Measurements from ENCODE around the gene PRIM2. TPM values are rescaled to one million over a fixed set of nuclear protein-coding genes. Genes with fewer than 3 reads are reported as not detected.
"Not testable (repeated sequence)": the region's sequence is repeated elsewhere in the genome, so short reads cannot be mapped to it uniquely, and the experiment has no call there.

PRIM2 gene
- total and polyA plus RNA-seq, 9 of the 15 experiments (the other 6 are each of a cell fraction or from before 2014, with no cell fraction given) = 19.8 to 57.5 (median 33.4) TPM

DNA sequence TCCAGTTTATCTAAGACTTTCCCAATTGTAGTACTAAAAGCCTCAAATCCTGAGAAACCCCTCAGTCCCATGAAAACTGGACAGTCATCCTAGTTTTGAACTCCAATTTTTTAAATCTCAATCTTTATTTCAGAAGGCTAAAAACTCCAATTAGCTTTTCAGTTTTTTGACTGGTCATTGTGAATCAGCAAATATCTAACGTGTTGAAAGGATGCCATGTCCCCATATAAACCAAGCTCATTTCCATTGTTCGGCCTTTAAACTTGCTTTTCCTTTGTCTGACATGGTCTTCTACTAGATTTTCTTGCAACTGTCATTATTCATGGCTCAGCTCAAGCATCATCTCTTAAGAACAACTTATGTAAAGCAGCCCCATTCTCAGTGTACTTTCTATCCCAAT, 342.4 kb downstream of the PRIM2 start:
- BruUV-seq (replicated peaks) = not testable (repeated sequence)

DNA sequence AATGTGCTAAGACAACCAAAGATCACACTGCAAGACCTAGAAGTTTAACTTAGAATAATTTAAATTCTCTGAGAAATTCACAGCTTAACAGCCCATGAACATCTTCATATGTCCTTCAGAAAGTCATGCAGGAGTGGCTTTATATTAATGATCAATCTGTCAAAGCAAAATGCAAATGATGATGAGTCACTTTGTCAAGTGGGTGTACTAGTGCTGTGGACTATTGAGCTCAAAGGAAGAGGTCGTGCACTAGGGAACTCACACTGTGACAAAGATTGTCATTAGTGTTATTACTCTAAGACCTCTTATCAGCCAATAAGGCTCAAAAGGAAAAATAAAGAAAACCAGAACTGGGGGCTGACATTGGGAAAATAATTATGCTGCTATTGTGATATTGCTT, 343.5 kb downstream of the PRIM2 start:
- H3K4me2 ChIP-seq (ENCODE audit: insufficient read depth, low read length); H3K9ac ChIP-seq (ENCODE audit: insufficient read depth in 1 of 2, low read depth in 2 of 2, low read length in 2 of 2); H3K4me1 ChIP-seq (replicated peaks in 1 of 2; ENCODE audit: control insufficient read depth in 2 of 2, insufficient read depth in 2 of 2, low read length in 2 of 2); BruUV-seq (replicated peaks); in situ Hi-C loops (cut with MboI); intact Hi-C loops (cut with micrococcal nuclease); CTCF ChIA-PET (ENCODE audit: low intra/inter-chr PET ratio); POLR2A ChIA-PET; H3K36me3 ChIP-seq (ENCODE audit: control insufficient read depth, insufficient read depth, low read length); H4K20me1 ChIP-seq (replicated peaks; ENCODE audit: control insufficient read depth, insufficient read depth, low read length); FAIRE-seq; H3K4me3 ChIP-seq; H3K9me1 ChIP-seq (ENCODE audit: control insufficient read depth, insufficient read depth, low read length); DNase-seq (ENCODE audit: extremely low read depth in 1 of 4, low spot score in 3 of 4); H3K27me3 ChIP-seq (ENCODE audit: control insufficient read depth in 2 of 2, insufficient read depth in 2 of 2, low read length in 2 of 2); H3K27ac ChIP-seq (ENCODE audit: extremely low read depth, low read depth, low read length); H2AFZ ChIP-seq (ENCODE audit: low read depth, low read length); H3K9me3 ChIP-seq (replicated peaks; ENCODE audit: control insufficient read depth, insufficient read depth, low read depth, low read length); ATAC-seq; H3K79me2 ChIP-seq (ENCODE audit: control insufficient read depth, insufficient read depth, low read length): not testable (repeated sequence)
- WGBS (ENCODE audit: insufficient coverage, low coverage, missing lambda C conversion rate) = 0% methylated on average over 1 of the region's 1 CpG

More for the DNA sequence above, 342.4 kb downstream of the PRIM2 start:
- ATAC-seq; DNase-seq (ENCODE audit: extremely low read depth in 1 of 4, low spot score in 3 of 4); CTCF ChIA-PET (ENCODE audit: low intra/inter-chr PET ratio); H3K9ac ChIP-seq (ENCODE audit: insufficient read depth in 1 of 2, low read depth in 2 of 2, low read length in 2 of 2); H3K9me1 ChIP-seq (ENCODE audit: control insufficient read depth, insufficient read depth, low read length); H3K27ac ChIP-seq (ENCODE audit: extremely low read depth, low read depth, low read length); FAIRE-seq; H3K27me3 ChIP-seq (ENCODE audit: control insufficient read depth in 2 of 2, insufficient read depth in 2 of 2, low read length in 2 of 2); H2AFZ ChIP-seq (ENCODE audit: low read depth, low read length); H3K9me3 ChIP-seq (replicated peaks; ENCODE audit: control insufficient read depth, insufficient read depth, low read depth, low read length); H3K79me2 ChIP-seq (ENCODE audit: control insufficient read depth, insufficient read depth, low read length); H3K4me2 ChIP-seq (ENCODE audit: insufficient read depth, low read length); intact Hi-C loops (cut with micrococcal nuclease); H3K4me3 ChIP-seq; H3K4me1 ChIP-seq (replicated peaks in 1 of 2; ENCODE audit: control insufficient read depth in 2 of 2, insufficient read depth in 2 of 2, low read length in 2 of 2); H3K36me3 ChIP-seq (ENCODE audit: control insufficient read depth, insufficient read depth, low read length); POLR2A ChIA-PET; H4K20me1 ChIP-seq (replicated peaks; ENCODE audit: control insufficient read depth, insufficient read depth, low read length); in situ Hi-C loops (cut with MboI): not testable (repeated sequence)
- peak; percentile 56 for TF ChIP-seq NFE2 (IDR thresholded peaks at IDR 0.05; ENCODE audit: low read depth)
- TF ChIP-seq ZNF316 (IDR thresholded peaks at IDR 0.05) = peak; percentile 83
- TF ChIP-seq C11orf30 (IDR thresholded peaks at IDR 0.05; ENCODE audit: low read depth) = peak; percentile 86
- TF ChIP-seq MAFG (tag; conservative IDR thresholded peaks at IDR 0.05) = peak; percentile 69
- TF ChIP-seq MEIS2 (IDR thresholded peaks at IDR 0.05; ENCODE audit: partially characterized antibody) = peak; percentile 9
- WGBS (ENCODE audit: insufficient coverage, low coverage, missing lambda C conversion rate) = 0% methylated on average over 2 of the region's 2 CpGs

DNA sequence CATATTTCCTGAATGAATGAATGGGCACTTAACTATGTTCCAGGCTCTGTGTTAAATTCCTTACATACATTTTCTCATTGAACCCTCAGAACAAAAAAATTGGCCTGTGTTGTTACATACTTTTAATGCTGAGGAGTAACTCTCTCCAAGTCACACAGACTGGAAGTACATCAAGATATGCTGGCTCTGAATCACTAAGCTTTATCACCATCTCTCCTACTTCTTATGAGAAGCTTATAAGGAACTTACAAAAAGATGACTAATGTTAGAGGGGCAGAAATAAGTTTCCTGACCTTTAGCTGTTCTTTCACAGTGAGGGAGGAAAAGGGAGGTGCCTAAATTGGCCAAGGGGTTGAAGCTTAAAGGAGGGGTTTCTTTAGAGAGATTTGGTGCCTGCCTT, 350.7 kb downstream of the PRIM2 start:
- H3K27me3 ChIP-seq (ENCODE audit: control insufficient read depth in 2 of 2, insufficient read depth in 2 of 2, low read length in 2 of 2); H3K4me2 ChIP-seq (ENCODE audit: insufficient read depth, low read length); POLR2A ChIA-PET; BruUV-seq (replicated peaks); FAIRE-seq; H4K20me1 ChIP-seq (replicated peaks; ENCODE audit: control insufficient read depth, insufficient read depth, low read length); H2AFZ ChIP-seq (ENCODE audit: low read depth, low read length); H3K9me1 ChIP-seq (ENCODE audit: control insufficient read depth, insufficient read depth, low read length); DNase-seq (ENCODE audit: extremely low read depth in 1 of 4, low spot score in 3 of 4); H3K9ac ChIP-seq (ENCODE audit: insufficient read depth in 1 of 2, low read depth in 2 of 2, low read length in 2 of 2); in situ Hi-C loops (cut with MboI); H3K4me1 ChIP-seq (replicated peaks in 1 of 2; ENCODE audit: control insufficient read depth in 2 of 2, insufficient read depth in 2 of 2, low read length in 2 of 2); intact Hi-C loops (cut with micrococcal nuclease); CTCF ChIA-PET (ENCODE audit: low intra/inter-chr PET ratio); H3K79me2 ChIP-seq (ENCODE audit: control insufficient read depth, insufficient read depth, low read length); H3K4me3 ChIP-seq; H3K36me3 ChIP-seq (ENCODE audit: control insufficient read depth, insufficient read depth, low read length); H3K9me3 ChIP-seq (replicated peaks; ENCODE audit: control insufficient read depth, insufficient read depth, low read depth, low read length); ATAC-seq; H3K27ac ChIP-seq (ENCODE audit: extremely low read depth, low read depth, low read length): not testable (repeated sequence)

DNA sequence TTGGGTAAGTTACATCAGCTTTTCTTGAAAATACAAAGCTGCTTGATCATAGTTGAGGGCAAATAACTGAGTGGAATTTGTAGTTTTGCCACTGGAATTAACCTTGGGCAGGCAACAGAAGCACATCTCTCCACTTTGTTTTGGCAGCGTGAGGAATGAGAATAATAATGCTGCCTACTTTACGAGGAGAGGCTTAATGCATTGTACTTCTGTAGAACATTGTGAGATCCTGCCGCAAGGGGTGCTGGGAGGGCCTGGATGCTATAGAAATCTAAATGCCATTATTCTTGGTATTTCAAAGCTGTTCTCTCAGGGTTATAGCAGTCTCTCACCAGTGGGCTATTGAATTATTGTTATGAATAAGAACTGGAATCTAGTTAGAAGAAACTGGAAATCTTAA, 353.8 kb downstream of the PRIM2 start:
- FAIRE-seq; DNase-seq (ENCODE audit: extremely low read depth in 1 of 4, low spot score in 3 of 4): not testable (repeated sequence)

More for the DNA sequence above, 353.8 kb downstream of the PRIM2 start:
- H2AFZ ChIP-seq (ENCODE audit: low read depth, low read length); H3K9ac ChIP-seq (ENCODE audit: insufficient read depth in 1 of 2, low read depth in 2 of 2, low read length in 2 of 2); H4K20me1 ChIP-seq (replicated peaks; ENCODE audit: control insufficient read depth, insufficient read depth, low read length); H3K36me3 ChIP-seq (ENCODE audit: control insufficient read depth, insufficient read depth, low read length); BruUV-seq (replicated peaks); ATAC-seq; H3K4me1 ChIP-seq (replicated peaks in 1 of 2; ENCODE audit: control insufficient read depth in 2 of 2, insufficient read depth in 2 of 2, low read length in 2 of 2); H3K79me2 ChIP-seq (ENCODE audit: control insufficient read depth, insufficient read depth, low read length); H3K27ac ChIP-seq (ENCODE audit: extremely low read depth, low read depth, low read length); H3K4me3 ChIP-seq; in situ Hi-C loops (cut with MboI); POLR2A ChIA-PET; H3K4me2 ChIP-seq (ENCODE audit: insufficient read depth, low read length); H3K27me3 ChIP-seq (ENCODE audit: control insufficient read depth in 2 of 2, insufficient read depth in 2 of 2, low read length in 2 of 2); H3K9me3 ChIP-seq (replicated peaks; ENCODE audit: control insufficient read depth, insufficient read depth, low read depth, low read length); H3K9me1 ChIP-seq (ENCODE audit: control insufficient read depth, insufficient read depth, low read length); intact Hi-C loops (cut with micrococcal nuclease); CTCF ChIA-PET (ENCODE audit: low intra/inter-chr PET ratio): not testable (repeated sequence)
- WGBS (ENCODE audit: insufficient coverage, low coverage, missing lambda C conversion rate) = 0% methylated on average over 3 of the region's 3 CpGs
